ENCODE results near the gene TMEM131L. TPM values are rescaled to one million over a fixed set of nuclear protein-coding genes. Genes with fewer than 3 reads are reported as not detected.

Gene TMEM131L
- total RNA-seq, 1 donor from 2014 or later: 60.2 TPM

DNA sequence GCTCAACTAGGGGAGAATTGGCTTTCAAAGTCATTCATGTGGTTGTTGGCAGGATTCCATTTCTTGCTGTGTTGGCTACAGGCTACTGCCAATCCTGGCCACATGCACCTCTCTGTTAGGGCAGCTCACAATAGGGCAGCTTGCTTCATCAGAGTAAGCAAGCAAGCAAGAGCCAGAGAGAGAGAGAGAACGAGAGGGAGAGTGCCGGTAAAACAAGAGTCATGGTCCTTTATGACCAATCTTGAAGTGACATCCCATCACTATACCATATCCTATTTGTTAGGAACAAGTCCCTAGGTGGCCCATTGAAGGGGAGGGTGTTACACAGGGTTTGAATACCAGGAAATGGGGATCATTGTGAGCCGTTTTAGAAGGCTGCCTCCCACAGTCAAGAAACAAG is 185.0 kb downstream of the TMEM131L start:
- H3K4me3 Mint-ChIP-seq (ENCODE audit: unreplicated experiment): no peak overlapping the region
- TF ChIP-seq, protein P1, sequence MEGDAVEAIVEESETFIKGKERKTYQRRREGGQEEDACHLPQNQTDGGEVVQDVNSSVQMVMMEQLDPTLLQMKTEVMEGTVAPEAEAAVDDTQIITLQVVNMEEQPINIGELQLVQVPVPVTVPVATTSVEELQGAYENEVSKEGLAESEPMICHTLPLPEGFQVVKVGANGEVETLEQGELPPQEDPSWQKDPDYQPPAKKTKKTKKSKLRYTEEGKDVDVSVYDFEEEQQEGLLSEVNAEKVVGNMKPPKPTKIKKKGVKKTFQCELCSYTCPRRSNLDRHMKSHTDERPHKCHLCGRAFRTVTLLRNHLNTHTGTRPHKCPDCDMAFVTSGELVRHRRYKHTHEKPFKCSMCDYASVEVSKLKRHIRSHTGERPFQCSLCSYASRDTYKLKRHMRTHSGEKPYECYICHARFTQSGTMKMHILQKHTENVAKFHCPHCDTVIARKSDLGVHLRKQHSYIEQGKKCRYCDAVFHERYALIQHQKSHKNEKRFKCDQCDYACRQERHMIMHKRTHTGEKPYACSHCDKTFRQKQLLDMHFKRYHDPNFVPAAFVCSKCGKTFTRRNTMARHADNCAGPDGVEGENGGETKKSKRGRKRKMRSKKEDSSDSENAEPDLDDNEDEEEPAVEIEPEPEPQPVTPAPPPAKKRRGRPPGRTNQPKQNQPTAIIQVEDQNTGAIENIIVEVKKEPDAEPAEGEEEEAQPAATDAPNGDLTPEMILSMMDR (IDR thresholded peaks at IDR 0.05; ENCODE audit: partially characterized antibody, unreplicated experiment): no peak
- H3K27ac Mint-ChIP-seq (ENCODE audit: unreplicated experiment): no peak overlapping the region
- H3K9me3 Mint-ChIP-seq (ENCODE audit: unreplicated experiment): no peaks in the 10 kb centered on the region
- DNase-seq: no peak
- no peaks in the 10 kb centered on the region for H3K36me3 Mint-ChIP-seq (ENCODE audit: unreplicated experiment)
- H3K4me1 Mint-ChIP-seq (ENCODE audit: low read depth, unreplicated experiment): no peaks in the 10 kb centered on the region
- no peaks in the 10 kb centered on the region for H3K27me3 Mint-ChIP-seq (ENCODE audit: unreplicated experiment)

DNA sequence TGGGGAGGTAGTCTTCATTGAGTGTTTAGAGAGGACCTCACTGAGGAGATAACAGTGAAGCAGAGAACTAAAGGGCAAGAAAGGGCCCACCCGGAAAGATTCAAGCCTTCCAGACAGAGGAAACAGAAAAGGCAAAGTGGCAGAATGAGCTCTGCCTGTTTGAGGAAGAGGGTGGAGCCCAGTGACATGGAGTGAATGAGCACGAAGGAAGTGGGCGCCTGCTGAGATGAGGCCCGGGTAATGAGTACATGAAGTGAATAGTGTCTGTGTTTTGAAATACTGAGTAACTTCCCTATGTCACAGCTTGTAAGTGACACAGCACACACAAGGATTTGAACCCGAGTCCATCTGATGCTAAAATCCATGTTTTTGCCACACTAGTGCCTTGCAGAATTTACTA is 185.4 kb downstream of the TMEM131L start:
- TF ChIP-seq, protein P1 (IDR thresholded peaks at IDR 0.05; ENCODE audit: partially characterized antibody, unreplicated experiment): no peak
- Mint-ChIP-seq H3K9me3 (ENCODE audit: unreplicated experiment) (no peaks in the 10 kb centered on the region), H3K27ac (ENCODE audit: unreplicated experiment) (no peak overlapping the region), H3K4me1 (ENCODE audit: low read depth, unreplicated experiment) (no peaks in the 10 kb centered on the region), H3K27me3 (ENCODE audit: unreplicated experiment) (no peaks in the 10 kb centered on the region), H3K4me3 (ENCODE audit: unreplicated experiment) (no peak overlapping the region), H3K36me3 (ENCODE audit: unreplicated experiment) (no peaks in the 10 kb centered on the region)
- DNase-seq: no peak

GRCh38 chr4:153652051-153652784 is 186.1 kb downstream of the TMEM131L start:
- Mint-ChIP-seq H3K4me3 (ENCODE audit: unreplicated experiment) (no peak overlapping the region), H3K4me1 (ENCODE audit: low read depth, unreplicated experiment) (no peaks in the 10 kb centered on the region)

DNA sequence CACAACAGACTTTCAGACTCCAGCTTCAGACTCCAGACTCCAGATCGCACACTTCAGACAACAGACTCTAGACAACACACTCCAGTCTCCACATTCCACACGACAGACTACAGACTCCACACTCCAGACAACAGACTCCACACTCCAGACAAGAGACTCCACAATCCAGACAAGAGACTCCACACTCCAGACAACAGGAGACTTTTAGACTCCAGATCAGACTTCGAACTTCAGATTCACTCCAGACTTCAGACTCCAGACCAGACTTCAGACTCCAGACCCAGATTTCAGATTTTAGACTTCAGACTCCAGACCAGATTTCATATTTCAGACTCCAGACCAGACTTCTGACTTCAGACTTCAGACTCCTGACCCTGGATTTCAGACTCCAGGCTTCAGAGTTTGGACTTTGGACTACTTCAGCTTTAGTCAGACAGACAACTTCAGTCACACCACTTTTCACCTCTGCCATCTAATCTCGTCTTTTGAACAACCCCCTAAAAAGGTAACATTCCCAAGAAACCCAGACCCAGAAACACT is 188.9 kb downstream of the TMEM131L start:
- TF ChIP-seq, protein P1 (IDR thresholded peaks at IDR 0.05; ENCODE audit: partially characterized antibody, unreplicated experiment): no peak
- Mint-ChIP-seq H3K27ac (ENCODE audit: unreplicated experiment) (no peak overlapping the region), H3K36me3 (ENCODE audit: unreplicated experiment) (no peaks in the 10 kb centered on the region), H3K27me3 (ENCODE audit: unreplicated experiment) (peaks cover 2% of the 10 kb centered on the region), H3K9me3 (ENCODE audit: unreplicated experiment) (no peaks in the 10 kb centered on the region), H3K4me3 (ENCODE audit: unreplicated experiment) (no peak overlapping the region), H3K4me1 (ENCODE audit: low read depth, unreplicated experiment) (no peaks in the 10 kb centered on the region)
- no peak for DNase-seq

More at GRCh38 chr4:153652051-153652784, 186.1 kb downstream of the TMEM131L start:
- TF ChIP-seq, protein P1 (IDR thresholded peaks at IDR 0.05; ENCODE audit: partially characterized antibody, unreplicated experiment): no peak
- Mint-ChIP-seq H3K27ac (ENCODE audit: unreplicated experiment) (no peak overlapping the region), H3K27me3 (ENCODE audit: unreplicated experiment) (no peaks in the 10 kb centered on the region), H3K36me3 (ENCODE audit: unreplicated experiment) (no peaks in the 10 kb centered on the region), H3K9me3 (ENCODE audit: unreplicated experiment) (no peaks in the 10 kb centered on the region)
- DNase-seq: no peak

DNA sequence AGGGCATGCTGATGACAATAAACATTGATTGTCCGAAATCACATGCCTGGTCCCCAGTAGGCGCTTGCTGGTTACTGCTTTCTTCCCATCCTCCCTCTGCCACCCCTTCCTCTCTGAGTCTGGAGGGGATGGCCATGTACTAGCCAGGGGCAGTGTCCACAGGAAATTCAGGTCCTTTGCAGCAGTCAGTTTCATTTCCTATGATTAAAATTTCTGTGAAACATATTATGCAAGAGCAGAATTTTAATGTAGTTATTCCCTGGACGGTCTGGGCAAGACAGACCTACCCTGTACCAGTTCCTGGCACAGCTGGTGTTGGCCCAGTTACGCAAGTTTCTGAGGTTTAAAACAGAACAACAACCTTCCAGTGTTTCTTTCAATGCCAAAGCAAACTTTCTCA is 189.8 kb downstream of the TMEM131L start:
- TF ChIP-seq, protein P1 (IDR thresholded peaks at IDR 0.05; ENCODE audit: partially characterized antibody, unreplicated experiment): no peak
- Mint-ChIP-seq H3K36me3 (ENCODE audit: unreplicated experiment) (no peaks in the 10 kb centered on the region), H3K9me3 (ENCODE audit: unreplicated experiment) (no peaks in the 10 kb centered on the region), H3K4me3 (ENCODE audit: unreplicated experiment) (no peak overlapping the region), H3K4me1 (ENCODE audit: low read depth, unreplicated experiment) (no peaks in the 10 kb centered on the region), H3K27me3 (ENCODE audit: unreplicated experiment) (peaks cover 2% of the 10 kb centered on the region), H3K27ac (ENCODE audit: unreplicated experiment) (no peak overlapping the region)
- no peak for DNase-seq
